Stomach (tissue), 4 donors: ENCODE data around the gene LRMDA.

Experiments used
- CTCF ChIP-seq, 7 experiments: fragments of 450-650 bp in 4 of 7; fragments of 200-600 bp in 3 of 7; sonication (generic) in 3 of 7; IDR thresholded peaks; one replicate each; pipeline ENCODE4 v1.5.1; 2016 to 2019; ENCODE audit warnings: antibody characterized with exemption in 7 of 7, control low read depth in 2 of 7, mild to moderate bottlenecking in 1 of 7
- POLR2A ChIP-seq, 4 donors: fragments of 450-650 bp; IDR thresholded peaks; one replicate each; pipeline ENCODE4 v1.6.1; 2016; ENCODE audit warnings: antibody characterized with exemption in 4 of 4, control low read depth in 2 of 4, mild to moderate bottlenecking in 1 of 4, moderate library complexity in 1 of 4
- POLR2AphosphoS5 ChIP-seq, 3 donors: sonication (generic); formaldehyde crosslinking; IDR thresholded peaks; one replicate each; pipeline ENCODE4 v1.6.1; 2016; ENCODE audit warnings: antibody characterized with exemption in 3 of 3

GRCh38 chr10:76549171-76549570 is 1117.7 kb downstream of the LRMDA start:
- no peak for TF ChIP-seq CTCF (IDR thresholded peaks at IDR 0.05)
- no peak for TF ChIP-seq POLR2A (IDR thresholded peaks at IDR 0.05)
- TF ChIP-seq POLR2AphosphoS5 (IDR thresholded peaks at IDR 0.05): no peak
